Tracheal epithelial cell (primary cell): Measurements from ENCODE around the gene TRMT13. TPM values are rescaled to one million over a fixed set of nuclear protein-coding genes. Genes with fewer than 3 reads are reported as not detected.

Experiments
- total RNA-seq: library from RNA; depleted of rRNA; stranded (reverse); fragments of >200 nt; gene quantifications from 2 replicates; pipeline ENCODE4 v1.2.1, GENCODE V29; 2014

TRMT13 gene
- total RNA-seq, result 4.8 and 7.5 TPM in 2 replicates

GRCh38 chr1:100132566-100133477, at the start of gene TRMT13, which contains the start of gene SASS6:
TRMT13 (plus strand) TSS chr1:100133163; CDS start chr1:100133169, 6 bp downstream.
SASS6 (minus strand) TSS chr1:100132930; CDS start chr1:100132814, 116 bp downstream.

GRCh38 chr1:100178091-100178490, 45.1 kb downstream of the TRMT13 start, which contains the start of gene LRRC39:
LRRC39 (minus strand) TSS chr1:100178256; CDS start chr1:100168516, 9,740 bp downstream.

Other genes starting within 250 kb of the TRMT13 start
- gene SLC35A3, start 163.2 kb upstream of the TRMT13 start, total RNA-seq, result 27.7 and 33.2 TPM in 2 replicates
- 1.3 and 1.4 TPM in 2 replicates for gene SASS6, start 233 bp upstream of the TRMT13 start, total RNA-seq
- 0.43 TPM in 1 of 2 replicates, not detected in the other for gene LRRC39, start 45.1 kb downstream of the TRMT13 start, total RNA-seq
- 3.4 and 6.4 TPM in 2 replicates for gene DBT, start 116.7 kb downstream of the TRMT13 start, total RNA-seq
- gene RTCA, start 133.1 kb downstream of the TRMT13 start, total RNA-seq, result 38.6 and 48.0 TPM in 2 replicates
- gene CDC14A, start 219.3 kb downstream of the TRMT13 start, total RNA-seq, result 1.3 and 2.2 TPM in 2 replicates